Fibroblast of skin of abdomen (primary cell): ENCODE data around the gene MT4.
"Not testable (repeated sequence)": the region's sequence is repeated elsewhere in the genome, so short reads cannot be mapped to it uniquely, and the experiment has no call there.

Source experiments
- DNase-seq: peaks from one replicate; pipeline ENCODE4 v3.0.0-alpha.2; 2013

The MT4 gene

GRCh38 chr16:56559109-56559508, 5.8 kb upstream of the MT4 start:
- no peak for DNase-seq

- no peak for DNase-seq
Measured at GRCh38 chr16:56560447-56560846, 4.4 kb upstream of the MT4 start.

GRCh38 chr16:56561126-56561525, 3.7 kb upstream of the MT4 start:
- no peak for DNase-seq

DNA sequence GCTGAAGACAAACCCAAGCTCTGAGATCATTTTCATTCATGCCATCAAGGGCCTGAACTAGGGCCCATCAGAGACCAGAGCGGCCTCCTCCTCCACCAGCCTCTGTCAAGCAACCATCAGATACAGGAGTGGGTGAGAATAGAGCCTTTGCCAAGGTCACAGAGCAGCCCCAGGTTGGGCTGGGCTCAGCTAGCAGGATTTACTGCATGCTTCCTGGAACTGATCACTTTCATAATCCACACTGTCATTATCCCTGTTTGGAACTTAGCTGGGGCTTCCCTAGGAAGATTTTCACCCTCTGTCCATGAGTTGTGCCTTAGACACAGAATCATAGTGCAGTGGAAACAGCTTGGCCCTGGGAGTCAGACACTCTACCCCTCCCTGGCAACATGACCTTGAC, 5.1 kb downstream of the MT4 start:
- DNase-seq, result no peak

DNA sequence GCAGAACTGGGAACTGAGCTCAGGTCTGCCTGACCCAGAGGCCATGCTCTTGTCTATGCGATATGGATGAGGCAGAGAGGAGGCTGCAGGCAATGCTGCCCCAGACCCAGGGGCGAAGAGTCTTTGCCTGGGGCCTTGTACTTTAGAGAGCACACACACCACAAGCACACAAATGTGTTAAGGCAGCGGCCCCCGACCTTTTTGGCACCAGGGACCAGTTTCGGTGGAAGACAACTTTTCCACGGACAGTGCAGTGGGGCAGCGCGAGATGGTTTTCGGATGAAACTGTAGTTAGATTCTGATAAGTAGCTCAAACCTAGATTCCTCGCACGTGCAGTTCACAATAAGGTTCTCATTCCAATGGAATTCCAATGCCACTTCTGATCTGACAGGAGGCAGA, 6.7 kb downstream of the MT4 start:
- no peak for DNase-seq

DNA sequence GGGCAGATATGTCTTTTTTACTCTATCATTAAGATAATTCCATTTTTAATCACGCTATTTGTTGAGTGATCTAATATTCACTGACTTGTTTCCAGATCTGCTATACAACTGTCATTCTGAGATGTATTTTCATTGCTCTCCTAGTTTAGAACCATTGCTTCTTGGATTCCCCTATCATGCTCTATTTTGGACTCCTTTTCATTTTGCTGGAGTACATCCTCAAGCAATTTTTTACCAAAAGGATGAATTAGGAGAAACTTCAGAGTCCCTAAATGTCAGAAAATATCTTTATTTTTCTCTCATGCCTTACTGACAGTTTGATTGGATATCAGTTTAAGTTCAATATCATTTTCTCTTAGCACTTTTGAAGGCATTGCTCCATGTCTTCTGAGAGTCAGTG, 9.8 kb downstream of the MT4 start:
- DNase-seq, result no peak

DNA sequence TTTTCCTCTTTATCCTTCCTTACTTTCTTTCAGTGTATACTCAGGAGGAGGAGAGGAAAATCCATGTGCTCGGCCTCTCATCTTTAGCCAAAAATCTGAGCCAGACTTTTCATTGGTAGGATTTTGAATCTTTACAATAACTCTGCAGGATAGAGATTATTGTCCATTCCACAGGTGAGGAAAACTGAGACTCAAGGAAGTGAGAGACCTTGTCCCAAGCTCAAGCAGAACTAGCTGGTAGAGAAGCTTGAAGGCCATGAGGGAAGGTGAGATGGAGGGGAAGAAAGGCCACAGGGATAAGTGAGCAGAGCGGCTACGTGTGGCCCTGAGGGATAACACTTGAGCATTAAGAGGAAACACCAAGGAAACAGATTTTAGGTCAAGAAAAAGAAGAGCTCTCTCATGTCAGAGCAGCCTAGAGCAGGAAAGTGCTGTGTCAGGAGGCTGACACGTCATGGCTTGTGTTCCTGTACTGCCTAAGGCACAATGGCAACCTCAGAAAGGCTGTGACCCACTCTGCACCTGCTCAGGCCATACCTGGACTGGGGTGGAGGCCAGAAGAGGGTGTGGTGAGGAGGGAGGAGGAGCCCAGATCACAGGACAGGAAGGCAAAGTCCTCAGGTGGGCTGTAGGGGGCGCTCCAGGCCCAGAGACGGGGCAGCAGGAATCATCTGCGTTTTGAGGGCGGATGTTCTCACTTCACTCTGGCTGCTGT, 11.9 kb downstream of the MT4 start:
- peak; percentile 54 for DNase-seq

- DNase-seq, result no peak
Measured at GRCh38 chr16:56577300-56577625, 12.4 kb downstream of the MT4 start.

GRCh38 chr16:56580391-56581048, 15.6 kb downstream of the MT4 start:
- DNase-seq, result no peak

GRCh38 chr16:56582911-56583310, 18.0 kb downstream of the MT4 start:
- DNase-seq, result not testable (repeated sequence)

DNA sequence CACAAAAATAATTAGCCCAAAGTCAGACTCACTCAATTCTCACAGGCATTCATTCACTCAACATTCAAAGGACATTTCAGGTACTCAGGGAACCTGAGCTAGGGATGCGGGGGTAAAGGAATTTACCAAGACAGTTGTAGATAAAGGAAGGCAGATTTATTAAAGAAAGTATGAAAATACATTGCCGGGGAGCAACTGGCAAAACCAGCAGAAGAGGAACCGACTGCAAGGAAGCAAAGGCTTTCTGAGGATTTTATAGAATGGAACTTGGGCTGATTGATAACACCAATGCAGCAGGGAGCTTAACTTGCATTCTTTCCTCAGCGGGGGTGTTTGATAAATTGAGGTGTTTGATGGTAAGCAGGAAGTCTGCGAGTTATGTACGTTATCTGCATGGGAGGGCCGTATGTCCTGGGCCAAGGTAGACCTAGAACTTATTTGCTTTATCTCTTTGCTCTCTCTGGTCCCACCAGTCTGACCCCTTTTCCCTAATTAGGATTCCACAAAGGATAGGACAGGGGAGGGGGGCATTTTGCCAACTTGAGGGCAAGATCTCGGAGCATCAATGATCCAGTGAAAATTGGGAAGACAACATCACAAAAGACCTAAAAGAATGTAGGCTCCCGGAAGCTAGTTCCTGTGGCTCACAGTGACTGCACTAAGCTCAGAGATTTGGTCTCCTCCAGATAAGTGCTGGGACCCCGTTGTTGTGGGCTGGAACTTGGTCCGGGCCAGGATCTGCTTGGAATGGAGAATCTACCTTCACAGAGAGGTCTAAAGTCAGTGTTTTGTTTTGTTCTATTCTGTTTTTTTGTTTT, 18.7 kb downstream of the MT4 start:
- DNase-seq, result no peak

- DNase-seq, result no peak
Measured at GRCh38 chr16:56584276-56584675, 19.4 kb downstream of the MT4 start.

DNA sequence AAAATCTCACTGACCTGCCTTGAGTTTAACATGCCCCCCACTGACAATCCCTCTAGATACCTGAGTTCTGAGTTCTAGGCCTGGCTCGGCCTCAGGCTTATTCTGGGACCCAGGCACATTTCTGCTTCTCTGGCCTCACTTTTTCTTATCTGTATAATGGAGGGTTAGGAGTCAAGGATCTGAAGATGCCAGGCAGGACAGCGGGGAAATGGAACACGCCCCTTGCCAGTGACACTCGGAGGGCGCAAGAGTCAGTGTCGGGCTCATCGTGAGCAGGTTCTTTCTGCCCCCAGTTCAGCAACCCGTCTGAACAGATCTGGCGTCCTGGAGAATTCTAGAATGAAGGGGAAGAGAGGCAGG, 23.9 kb downstream of the MT4 start:
- DNase-seq, result no peak

DNA sequence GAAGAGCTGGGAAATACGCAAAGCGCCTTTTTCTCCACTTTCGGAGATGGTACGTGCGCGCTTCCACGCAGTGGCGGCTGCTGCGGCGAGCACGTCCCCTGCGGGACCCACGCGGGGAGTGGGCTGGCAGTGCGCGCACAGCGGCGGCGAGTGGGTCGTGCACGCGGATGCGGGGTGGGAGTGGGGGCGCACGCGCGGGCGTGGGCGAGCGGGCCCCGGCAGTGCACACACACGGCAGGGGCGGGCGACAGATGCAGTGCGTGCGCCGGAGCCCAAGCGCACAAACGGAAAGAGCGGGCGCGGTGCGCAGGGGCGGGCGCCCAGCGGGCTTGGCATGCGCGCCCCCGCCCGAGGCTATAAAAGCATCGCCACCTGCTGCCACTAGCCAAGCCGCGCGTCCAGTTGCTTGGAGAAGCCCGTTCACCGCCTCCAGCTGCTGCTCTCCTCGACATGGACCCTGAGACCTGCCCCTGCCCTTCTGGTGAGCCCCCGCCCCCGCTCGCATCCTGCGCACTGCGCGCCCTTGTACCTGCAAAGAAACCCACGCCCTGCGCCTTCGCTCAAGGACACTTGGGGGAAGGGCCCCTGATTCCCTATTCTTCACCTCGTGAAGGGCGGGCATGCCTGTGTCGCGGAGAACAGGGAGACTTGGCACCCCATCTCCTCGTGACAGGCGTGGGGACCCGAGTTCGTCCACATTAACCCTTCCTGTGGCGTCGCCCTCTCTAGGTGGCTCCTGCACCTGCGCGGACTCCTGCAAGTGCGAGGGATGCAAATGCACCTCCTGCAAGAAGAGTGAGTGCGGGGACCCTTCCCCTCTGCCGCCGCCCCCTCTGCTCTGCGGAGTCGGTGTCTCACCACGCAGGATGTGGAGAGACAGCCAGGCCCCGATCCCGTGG, 24.5 kb downstream of the MT4 start, which contains the start of gene MT3:
Gene MT3, plus strand, starts transcription at position 388 of the 899 bp plus-strand sequence. Its CDS starts 63 bp downstream, at position 451.
- no peak for DNase-seq

DNA sequence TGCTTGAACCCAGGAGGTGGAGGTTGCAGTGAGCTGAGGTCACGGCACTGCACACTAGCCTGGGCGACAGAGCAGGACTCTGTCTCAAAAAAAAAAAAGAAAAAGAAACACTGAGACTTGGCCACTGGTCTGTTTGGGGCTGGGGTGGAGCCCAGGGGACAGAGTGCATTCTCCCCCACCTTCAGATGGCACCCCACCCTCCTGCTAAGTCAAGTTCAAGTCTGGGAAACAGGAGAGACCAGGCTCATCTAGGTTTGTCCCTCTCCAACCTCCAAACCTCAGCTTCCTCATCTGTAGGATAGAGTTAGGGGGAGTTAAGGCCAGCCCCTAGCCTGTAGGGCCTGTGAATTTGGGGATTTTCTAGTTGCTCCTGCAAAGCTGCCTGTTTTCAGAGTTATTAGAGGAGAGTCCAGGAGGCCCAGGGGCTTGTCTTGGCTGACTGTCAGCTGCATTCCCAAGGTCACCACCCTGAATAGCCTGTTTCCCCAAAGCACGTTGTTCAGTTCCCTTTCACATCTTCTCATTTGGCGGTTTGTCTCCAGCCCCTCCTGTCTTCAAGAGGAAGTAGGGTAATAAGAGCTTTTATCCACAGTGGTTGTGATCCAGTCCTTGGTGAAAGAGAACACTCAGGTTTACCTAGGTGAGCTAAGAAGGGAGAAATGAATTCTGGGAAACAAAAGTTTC, 26.6 kb downstream of the MT4 start:
- DNase-seq, result no peak

DNA sequence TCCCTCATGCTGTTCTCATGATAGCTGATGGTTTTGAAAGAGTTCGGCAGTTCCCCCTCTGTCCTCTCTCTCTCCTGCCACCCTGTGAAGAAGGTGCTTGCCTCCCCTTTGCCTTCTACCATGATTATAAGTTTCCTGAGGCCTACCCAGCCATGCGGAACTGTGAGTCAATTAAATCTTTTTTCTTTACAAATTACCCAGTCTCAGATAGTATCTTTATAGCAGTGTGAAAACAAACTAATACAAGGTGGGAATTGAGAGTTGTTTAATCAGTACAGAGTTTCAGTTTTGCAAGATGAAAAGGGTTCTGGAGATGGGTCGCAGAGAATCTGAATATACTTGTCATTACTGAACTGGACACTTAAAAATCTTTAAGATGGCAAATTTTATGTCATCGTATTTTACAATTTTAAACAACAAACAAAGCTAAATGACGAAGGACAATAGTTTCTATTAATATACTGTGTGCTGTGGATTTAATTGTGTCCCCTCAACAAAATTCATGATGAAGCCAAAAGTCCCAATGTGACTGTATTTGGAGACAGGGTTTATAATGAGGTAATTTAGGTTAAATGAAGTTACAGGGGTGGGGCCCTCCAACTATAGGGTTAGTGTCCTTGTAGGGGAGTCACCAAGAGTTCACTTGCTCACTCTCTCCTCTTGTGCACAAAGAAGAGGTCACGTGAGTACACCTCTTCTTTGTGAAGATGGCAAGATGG, 28.9 kb downstream of the MT4 start:
- no peak for DNase-seq

GRCh38 chr16:56594292-56594619, 29.4 kb downstream of the MT4 start:
- no peak for DNase-seq

- DNase-seq, result peak; percentile 61
Measured at GRCh38 chr16:56600398-56600999, 35.6 kb downstream of the MT4 start.

DNA sequence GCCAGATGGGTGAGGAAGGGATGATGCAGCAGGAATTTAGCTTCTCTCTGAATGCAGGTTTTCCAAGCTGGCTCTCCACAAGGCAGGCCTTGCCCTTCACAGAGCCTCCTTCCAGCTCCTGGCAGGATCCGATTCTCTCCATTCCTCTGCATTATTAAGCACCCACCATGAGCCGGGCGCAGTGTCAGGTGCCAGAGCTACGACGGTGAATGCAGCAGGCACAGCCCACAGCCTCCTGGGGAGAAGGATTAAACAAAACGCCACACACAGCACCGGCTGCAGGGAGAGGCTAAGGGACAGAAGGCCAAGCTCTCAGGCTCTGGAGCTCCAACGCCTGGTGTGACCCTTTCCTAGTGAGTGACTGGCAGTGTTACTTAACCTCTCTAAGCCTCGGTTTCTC, 36.5 kb downstream of the MT4 start:
- no peak for DNase-seq

- DNase-seq, result no peak
Measured at GRCh38 chr16:56603589-56603988, 38.7 kb downstream of the MT4 start.

GRCh38 chr16:56604966-56605365, 40.1 kb downstream of the MT4 start:
- no peak for DNase-seq
